Activated CD8-positive, alpha-beta memory T cell treated with anti-CD3 and anti-CD28 coated beads, Interleukin-2, amount 50 U/mL, for 1 hour (primary cell): Measurements from ENCODE around the gene JMJD7.
"Not testable (repeated sequence)": the region's sequence is repeated elsewhere in the genome, so short reads cannot be mapped to it uniquely, and the experiment has no call there.

Source experiments
- DNase-seq: peaks from one replicate; pipeline ENCODE4 v3.0.0-alpha.2; 2020; ENCODE audit errors: extremely low read depth

Gene JMJD7

DNA sequence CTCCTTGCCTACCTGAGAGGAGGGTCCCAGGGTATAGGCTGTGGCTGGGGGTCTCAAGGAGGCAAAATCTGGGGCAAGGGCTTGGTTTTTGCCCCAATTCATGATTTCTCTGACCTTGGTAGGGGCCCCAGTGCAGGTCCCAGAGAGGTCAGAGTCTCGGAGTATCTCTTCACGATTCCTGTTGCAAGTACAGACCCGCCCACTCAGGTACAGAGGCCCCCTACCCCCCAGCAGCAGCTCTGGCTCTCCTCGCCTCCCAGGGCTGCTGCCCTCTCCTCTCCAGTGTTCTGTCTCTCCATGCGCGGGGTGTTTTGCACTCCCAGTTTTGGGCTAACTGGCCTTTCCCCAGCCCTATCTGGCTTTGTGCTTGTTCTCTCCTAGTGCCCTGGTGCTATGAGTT, 5.4 kb upstream of the JMJD7 start:
- DNase-seq = no peak

DNA sequence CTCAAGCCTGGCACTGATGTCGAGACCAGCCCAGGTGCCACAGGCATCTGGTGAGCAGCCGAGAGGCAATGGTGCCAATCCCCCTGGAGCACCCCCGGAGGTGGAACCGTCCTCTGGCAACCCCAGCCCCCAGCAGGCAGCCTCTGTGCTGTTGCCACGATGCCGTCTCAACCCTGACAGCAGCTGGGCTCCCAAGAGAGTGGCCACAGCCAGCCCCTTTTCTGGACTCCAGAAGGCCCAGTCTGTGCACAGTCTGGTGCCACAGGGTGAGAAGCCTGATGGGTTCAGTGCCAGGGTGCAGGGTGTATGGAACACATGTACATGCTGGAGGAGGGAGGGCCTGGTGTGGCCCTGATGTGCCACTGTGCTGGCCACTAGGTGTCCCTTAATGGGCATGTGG, 4.9 kb upstream of the JMJD7 start:
- no peak for DNase-seq

GRCh38 chr15:41823502-41823901, 4.4 kb upstream of the JMJD7 start:
- DNase-seq = no peak

DNA sequence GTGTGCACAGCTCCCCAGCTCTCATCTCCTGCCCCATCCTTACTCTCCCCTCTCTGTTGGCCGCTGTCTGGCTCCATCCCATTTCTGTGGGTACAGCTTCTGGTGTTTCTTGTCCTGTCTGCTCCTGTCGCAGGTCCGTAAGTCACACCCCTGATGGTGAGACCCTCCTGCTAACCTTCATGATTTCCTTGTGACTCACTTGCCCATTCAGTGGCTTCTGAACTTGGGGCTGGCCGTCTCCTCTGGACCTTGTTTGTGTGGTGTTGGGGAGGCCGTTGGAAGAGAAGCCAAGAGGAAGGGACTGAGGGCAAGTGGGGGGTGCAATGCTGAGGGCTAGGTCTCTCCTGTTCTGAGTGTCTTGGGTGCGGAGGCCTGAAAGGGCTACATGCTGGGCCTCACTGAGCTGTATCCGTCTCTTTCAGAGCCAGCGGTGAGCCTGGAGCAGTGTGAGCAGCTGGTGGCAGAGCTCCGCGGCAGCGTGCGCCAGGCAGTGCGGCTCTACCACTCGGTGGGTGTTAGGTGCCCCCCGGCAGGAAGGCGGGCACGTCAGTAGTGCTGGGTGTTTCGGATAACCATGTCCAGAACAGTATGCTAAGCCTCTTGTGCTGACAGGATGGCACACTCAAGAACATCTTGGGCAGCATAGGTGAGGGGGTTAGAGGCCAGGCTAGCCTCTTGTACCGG, 3.7 kb upstream of the JMJD7 start:
- no peak for DNase-seq

DNA sequence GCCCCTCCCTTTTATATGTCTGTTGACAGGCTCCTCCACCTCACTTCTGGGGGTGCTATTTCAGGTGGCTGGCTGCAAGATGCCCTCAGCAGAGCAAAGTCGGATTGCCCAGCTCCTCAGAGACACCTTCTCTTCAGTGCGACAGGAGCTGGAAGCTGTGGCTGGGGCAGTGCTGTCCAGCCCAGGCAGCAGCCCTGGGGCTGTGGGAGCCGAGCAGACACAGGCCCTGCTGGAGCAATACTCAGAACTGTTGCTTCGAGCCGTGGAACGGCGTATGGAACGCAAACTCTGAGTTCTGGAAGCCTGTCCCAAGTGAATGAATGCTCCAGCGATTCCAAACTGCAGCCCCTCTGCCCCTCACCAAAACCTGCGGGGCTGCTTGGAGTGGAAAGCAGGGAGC, 2.7 kb upstream of the JMJD7 start:
- DNase-seq = no peak

- no peak for DNase-seq
Measured at GRCh38 chr15:41825572-41826535, 2.0 kb upstream of the JMJD7 start.

DNA sequence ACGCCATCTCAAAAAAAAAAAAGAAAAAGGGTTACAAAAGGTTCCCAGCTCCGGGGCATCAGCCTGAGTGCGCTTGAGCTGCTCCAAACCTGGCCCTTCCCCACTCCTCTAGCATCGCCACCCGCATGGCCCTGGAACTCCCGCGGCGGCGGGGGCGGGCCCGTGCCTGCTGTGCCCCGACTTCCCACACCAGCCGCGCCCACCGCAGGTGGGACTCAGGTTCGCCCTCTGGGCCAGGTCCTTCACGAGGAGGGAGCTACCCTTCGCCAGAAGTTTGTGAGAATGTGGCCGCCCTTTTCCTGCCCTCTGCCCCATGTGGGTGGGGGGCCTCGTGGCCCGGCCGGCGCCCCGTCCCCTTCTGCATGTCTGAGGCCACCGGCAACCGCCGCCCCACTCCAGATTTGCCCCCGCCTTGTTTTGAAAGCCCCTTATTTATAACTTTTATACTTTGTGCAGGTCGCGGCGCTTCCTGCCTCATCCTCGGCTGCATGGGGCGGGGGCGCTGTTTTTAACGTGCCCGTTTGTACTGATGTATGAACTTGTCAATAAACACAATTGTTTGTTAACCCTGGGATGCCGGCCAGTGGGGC, 507 bp upstream of the JMJD7 start:
- DNase-seq = no peak

- DNase-seq = no peak
Measured at GRCh38 chr15:41828807-41829141, 882 bp downstream of the JMJD7 start.

DNA sequence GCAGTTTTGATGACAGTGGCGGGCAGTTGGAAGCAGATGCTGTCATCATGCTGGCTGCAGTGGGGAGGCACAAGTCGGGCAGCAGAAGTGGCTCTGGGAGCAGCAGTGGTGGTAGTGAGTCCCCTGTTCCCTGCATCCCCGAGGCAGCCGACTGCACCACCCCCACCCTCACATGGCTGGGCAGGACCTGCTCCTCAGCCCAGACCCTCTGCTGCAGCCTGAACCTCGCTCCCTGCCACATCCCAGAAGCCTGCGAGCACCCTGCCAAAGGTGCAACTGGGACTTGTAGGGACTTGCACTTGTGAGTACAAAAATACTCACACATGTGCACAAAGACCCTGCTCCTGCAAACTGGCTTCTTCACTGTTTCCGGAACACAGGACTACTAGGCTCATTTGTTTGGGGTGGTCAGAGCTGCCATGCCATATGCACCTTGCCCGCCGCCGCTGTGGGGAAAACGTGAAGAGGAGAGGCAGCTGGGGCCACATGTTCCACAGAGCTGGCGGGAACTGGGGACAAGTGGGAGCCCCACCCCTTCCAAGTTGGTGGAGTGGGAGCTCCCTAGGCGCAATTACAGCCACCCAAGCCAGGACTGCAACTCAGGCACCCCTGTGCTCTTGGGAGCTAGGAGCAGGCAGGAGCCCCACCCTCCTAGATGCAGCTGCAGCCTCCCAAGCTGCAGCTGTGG, 2.2 kb downstream of the JMJD7 start:
- no peak for DNase-seq

DNA sequence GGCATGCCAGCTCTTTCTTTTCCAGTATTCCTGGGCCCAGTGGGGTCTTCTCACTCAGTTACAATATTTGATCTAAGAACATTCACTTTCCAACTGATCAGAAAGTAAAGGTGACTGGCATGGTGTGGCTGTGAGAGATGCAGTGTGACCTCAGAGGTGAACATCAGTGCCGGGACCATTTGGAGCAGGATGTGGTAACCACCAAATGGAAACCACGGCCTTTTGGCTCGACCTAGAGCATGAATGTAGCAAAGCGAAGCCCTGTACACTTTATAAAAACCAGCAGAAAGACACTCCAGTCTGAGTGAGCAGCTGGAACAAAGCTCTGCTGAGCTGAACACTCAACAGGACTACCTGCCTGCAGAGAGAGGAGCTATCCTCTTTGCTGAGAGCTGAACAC, 3.4 kb downstream of the JMJD7 start:
- not testable (repeated sequence) for DNase-seq

GRCh38 chr15:41832208-41832607, 4.3 kb downstream of the JMJD7 start:
- no peak for DNase-seq

GRCh38 chr15:41832875-41833274, 5.0 kb downstream of the JMJD7 start:
- no peak for DNase-seq

DNA sequence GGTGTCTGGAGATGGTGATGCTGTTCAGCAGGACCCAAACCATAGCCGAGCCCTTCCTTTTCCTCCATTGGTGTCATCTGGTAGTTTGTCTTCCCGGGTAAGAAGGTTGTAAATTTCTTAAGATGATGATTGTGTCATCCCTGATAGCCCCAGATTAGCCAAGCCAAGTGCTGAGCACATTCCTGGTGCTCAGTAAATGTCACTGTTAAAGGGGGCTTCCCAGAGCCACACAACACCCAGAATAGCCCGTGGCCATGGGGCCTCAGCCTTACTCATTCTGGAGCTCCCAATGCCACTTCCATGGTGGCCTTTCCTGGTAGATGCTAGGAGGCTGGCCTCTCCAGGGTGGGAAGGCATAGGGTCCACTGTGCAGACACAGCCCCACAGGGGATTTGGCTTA, 6.2 kb downstream of the JMJD7 start:
- DNase-seq = no peak

DNA sequence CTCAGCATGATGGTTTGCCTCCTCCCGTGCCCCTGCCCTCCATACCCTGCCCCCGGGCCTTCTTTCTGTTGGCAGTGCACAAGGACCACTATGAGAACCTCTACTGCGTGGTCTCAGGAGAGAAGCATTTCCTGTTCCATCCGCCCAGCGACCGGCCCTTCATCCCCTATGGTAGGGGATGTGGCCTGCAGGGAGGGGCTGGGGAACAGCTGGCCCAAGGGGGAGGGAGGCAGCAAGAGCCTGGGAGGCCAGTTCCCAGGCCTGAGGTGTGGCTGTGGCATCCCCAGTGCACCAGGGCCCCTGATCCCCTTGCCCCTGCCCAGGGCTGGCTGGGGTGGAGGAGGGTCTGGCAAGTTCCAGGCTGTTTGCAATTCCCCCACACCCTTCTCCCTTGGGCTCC, 8.2 kb downstream of the JMJD7 start:
- DNase-seq = no peak

GRCh38 chr15:41836713-41837454, 9.0 kb downstream of the JMJD7 start:
- no peak for DNase-seq

- no peak for DNase-seq
Measured at GRCh38 chr15:41838400-41838897, 10.6 kb downstream of the JMJD7 start, which contains the start of gene PLA2G4B. PLA2G4B (plus strand) TSS chr15:41838847; CDS start chr15:41838914, 67 bp downstream.

GRCh38 chr15:41839781-41840491, 12.0 kb downstream of the JMJD7 start:
- DNase-seq = no peak

GRCh38 chr15:41840673-41841072, 12.8 kb downstream of the JMJD7 start:
- DNase-seq = no peak

DNA sequence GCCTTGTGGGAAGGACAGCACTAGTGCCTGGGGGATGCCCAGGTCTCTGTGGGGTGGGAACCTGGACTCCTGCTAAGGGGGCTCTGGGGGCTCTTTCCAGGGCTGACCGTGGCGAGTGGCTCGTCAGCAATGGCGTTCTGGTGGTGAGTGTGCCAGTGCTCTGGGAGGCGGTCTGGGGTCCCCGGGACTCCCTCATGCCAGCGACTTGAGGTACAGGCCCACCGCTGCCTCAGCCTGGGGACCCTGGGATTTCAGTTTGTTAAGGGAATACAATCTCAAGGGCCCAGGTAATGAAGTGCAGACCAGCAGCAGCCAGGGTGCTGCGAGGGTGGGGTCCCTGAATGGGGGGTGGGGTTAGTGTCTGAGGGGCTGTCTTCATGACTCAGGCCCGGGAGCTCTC, 13.2 kb downstream of the JMJD7 start:
- no peak for DNase-seq

DNA sequence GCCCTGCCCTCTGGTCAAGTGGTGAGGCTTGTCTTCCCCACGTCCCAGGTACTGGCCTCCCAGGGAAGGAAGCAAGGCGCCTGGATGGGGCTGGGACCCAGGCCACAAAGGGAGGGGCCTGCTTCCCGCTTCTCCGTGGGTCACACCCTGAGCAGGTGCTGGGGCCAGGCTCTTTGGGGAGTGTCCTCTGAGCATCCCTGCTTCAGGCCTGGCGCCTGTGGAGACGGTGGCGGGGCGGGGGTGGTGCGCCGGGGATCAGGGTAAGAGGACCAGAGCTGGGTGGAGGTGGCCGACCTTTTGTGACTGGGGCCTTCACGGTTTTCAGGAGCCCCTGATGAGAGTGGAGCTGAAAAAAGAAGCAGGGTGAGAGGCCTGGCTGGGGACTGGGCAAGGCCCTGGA, 14.3 kb downstream of the JMJD7 start:
- DNase-seq = no peak

- DNase-seq = no peak
Measured at GRCh38 chr15:41843571-41843970, 15.7 kb downstream of the JMJD7 start.
